Measurements from ENCODE around the gene CD4.

CD4 gene

GRCh38 chr12:6790496-6791150, 1.3 kb downstream of the CD4 start:
- H3K9me3 Mint-ChIP-seq: no peaks in the 10 kb centered on the region
- no peaks in the 10 kb centered on the region for H3K27me3 Mint-ChIP-seq (ENCODE audit: low read depth)
- peak overlapping the region in 1 of 3 experiments; percentile 22 for H3K4me3 Mint-ChIP-seq
- H3K36me3 Mint-ChIP-seq (ENCODE audit: low read depth): no peaks in the 10 kb centered on the region
- peaks cover 25% of the 10 kb centered on the region for H3K4me1 Mint-ChIP-seq
- no peak for TF ChIP-seq CTCF (IDR thresholded peaks at IDR 0.05; ENCODE audit: unreplicated experiment in 3 of 3)
- peak overlapping the region; percentile 39 to 67 (median 44) for H3K27ac Mint-ChIP-seq

GRCh38 chr12:6791931-6792520, 2.7 kb downstream of the CD4 start:
- Mint-ChIP-seq H3K36me3 (ENCODE audit: low read depth) (no peaks in the 10 kb centered on the region), H3K4me1 (peaks cover 25% of the 10 kb centered on the region), H3K27me3 (ENCODE audit: low read depth) (no peaks in the 10 kb centered on the region), H3K4me3 (peak overlapping the region; percentile 60 to 69 (median 65)), H3K27ac (peak overlapping the region; percentile 96 to 98 (median 97)), H3K9me3 (no peaks in the 10 kb centered on the region)
- TF ChIP-seq CTCF (IDR thresholded peaks at IDR 0.05; ENCODE audit: unreplicated experiment in 3 of 3): no peak

GRCh38 chr12:6792522-6793201, 3.3 kb downstream of the CD4 start:
- TF ChIP-seq CTCF (IDR thresholded peaks at IDR 0.05; ENCODE audit: unreplicated experiment in 3 of 3): no peak
- peaks cover 30% of the 10 kb centered on the region for H3K4me1 Mint-ChIP-seq
- H3K27me3 Mint-ChIP-seq (ENCODE audit: low read depth): no peaks in the 10 kb centered on the region
- peak overlapping the region; percentile 60 to 69 (median 65) for H3K4me3 Mint-ChIP-seq
- no peaks in the 10 kb centered on the region for H3K36me3 Mint-ChIP-seq (ENCODE audit: low read depth)
- peak overlapping the region; percentile 96 to 98 (median 97) for H3K27ac Mint-ChIP-seq
- H3K9me3 Mint-ChIP-seq: no peaks in the 10 kb centered on the region

GRCh38 chr12:6795088-6795487, 5.8 kb downstream of the CD4 start:
- H3K4me1 Mint-ChIP-seq: peaks cover 31% of the 10 kb centered on the region
- no peaks in the 10 kb centered on the region for H3K9me3 Mint-ChIP-seq
- H3K27ac Mint-ChIP-seq: peak overlapping the region; percentile 1 to 46 (median 34)

GRCh38 chr12:6796576-6796975, 7.2 kb downstream of the CD4 start:
- no peaks in the 10 kb centered on the region for H3K36me3 Mint-ChIP-seq (ENCODE audit: low read depth)
- H3K4me1 Mint-ChIP-seq: peaks cover 31% of the 10 kb centered on the region
- TF ChIP-seq CTCF (IDR thresholded peaks at IDR 0.05; ENCODE audit: unreplicated experiment in 3 of 3): no peak
- H3K27ac Mint-ChIP-seq: peak overlapping the region in 1 of 3 experiments; percentile 5
- H3K9me3 Mint-ChIP-seq: no peaks in the 10 kb centered on the region
- H3K4me3 Mint-ChIP-seq: no peak overlapping the region
- H3K27me3 Mint-ChIP-seq (ENCODE audit: low read depth): no peaks in the 10 kb centered on the region

More at GRCh38 chr12:6795088-6795487, 5.8 kb downstream of the CD4 start:
- Mint-ChIP-seq H3K4me3 (no peak overlapping the region), H3K36me3 (ENCODE audit: low read depth) (no peaks in the 10 kb centered on the region), H3K27me3 (ENCODE audit: low read depth) (no peaks in the 10 kb centered on the region)
- TF ChIP-seq CTCF (IDR thresholded peaks at IDR 0.05; ENCODE audit: unreplicated experiment in 3 of 3): no peak
